HG03108 (cell line): ENCODE measurements around the gene MKLN1.
"Not testable (repeated sequence)": the region's sequence is repeated elsewhere in the genome, so short reads cannot be mapped to it uniquely, and the experiment has no call there.

Source experiments
- ATAC-seq: cut with Tn5 transposase; IDR thresholded peaks from one replicate; pipeline ENCODE4 v1.9.1; 2021; ENCODE audit warnings: moderate library complexity; ENCODE audit not compliant: unreplicated experiment

Gene MKLN1

DNA sequence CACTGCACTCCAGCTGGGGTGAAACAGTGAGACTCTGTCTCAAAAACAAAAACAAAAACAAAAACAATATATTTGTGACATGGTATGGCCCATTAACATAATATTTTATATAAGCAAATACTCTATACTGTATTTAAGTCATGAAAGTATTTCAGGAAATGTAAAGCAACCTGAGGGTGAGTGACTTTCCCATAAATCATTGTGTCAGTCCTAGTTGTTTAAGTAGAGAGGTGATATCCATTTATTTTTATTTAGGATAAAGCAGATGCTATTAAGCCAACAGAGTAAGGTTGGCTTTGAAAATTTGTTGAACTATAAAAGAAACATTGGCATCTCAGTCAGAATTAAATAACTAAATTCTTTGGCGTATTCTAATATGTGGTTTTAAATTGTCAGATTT lies 60.5 kb downstream of the MKLN1 start:
- no peak for ATAC-seq

GRCh38 chr7:131390275-131390674 lies 62.6 kb downstream of the MKLN1 start:
- no peak for ATAC-seq

DNA sequence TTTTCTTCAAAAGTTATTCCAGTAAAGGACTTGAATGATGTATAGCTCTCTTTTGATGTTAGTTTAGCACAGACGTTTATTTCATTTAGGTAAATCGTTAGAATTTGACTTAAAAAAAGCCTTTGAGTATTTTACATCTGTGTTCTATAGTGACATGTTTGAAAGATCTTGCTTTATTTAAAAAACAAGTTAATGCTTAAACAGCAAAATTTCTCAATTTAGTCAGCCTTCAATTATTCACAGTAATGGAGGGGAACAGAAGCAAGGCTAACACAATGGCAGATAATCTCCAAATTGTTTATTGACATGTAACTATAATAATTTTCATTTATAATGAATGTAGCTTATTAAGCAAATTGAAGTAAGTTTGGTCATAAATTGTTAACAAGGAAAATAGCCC lies 63.5 kb downstream of the MKLN1 start:
- ATAC-seq: no peak

DNA sequence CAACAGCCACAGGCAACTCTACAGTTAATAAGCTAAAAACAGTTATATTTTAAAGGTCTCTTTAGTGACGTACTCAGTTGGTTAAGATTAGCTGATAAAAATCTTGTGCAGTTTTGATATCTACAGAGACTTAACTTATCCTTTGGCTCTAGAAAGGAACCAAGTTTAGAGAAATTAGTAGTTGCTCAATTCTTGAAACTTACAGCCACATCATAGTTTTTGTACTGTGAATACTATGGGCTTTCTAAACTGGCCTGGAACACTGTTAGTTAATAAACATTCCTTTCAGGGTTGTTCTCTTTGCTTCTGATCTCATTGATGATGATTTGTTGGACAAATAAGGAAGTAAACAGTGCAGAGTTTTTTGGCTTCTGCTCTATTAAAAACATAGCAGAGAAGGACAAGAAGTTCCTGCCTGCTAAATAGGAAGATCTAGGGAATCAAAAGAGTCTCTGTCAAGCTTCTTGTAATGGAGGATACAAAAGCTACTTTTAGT lies 73.1 kb downstream of the MKLN1 start:
- ATAC-seq: no peak

DNA sequence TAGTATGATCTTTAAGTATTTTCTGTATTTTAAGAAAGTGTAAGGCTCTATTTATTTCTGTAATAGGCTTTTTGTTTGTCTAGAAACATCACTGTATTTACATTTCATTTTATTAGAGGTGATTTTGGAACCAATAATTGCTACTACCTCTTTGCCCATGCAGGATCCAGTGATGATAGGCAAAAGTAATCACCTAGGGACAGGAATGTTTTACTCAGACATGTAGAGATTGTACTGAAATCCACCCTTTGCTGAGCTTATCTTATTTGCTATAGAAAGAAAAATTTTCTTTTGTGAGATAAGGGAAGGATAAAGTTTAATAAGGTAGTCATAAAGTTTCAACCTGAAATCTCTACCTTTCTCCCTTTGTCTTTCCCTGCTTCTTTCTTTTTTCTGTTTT lies 73.5 kb downstream of the MKLN1 start:
- ATAC-seq: no peak

- no peak for ATAC-seq
Measured at GRCh38 chr7:131403322-131403721, 75.6 kb downstream of the MKLN1 start.

GRCh38 chr7:131404226-131404911 lies 76.7 kb downstream of the MKLN1 start:
- no peak for ATAC-seq

DNA sequence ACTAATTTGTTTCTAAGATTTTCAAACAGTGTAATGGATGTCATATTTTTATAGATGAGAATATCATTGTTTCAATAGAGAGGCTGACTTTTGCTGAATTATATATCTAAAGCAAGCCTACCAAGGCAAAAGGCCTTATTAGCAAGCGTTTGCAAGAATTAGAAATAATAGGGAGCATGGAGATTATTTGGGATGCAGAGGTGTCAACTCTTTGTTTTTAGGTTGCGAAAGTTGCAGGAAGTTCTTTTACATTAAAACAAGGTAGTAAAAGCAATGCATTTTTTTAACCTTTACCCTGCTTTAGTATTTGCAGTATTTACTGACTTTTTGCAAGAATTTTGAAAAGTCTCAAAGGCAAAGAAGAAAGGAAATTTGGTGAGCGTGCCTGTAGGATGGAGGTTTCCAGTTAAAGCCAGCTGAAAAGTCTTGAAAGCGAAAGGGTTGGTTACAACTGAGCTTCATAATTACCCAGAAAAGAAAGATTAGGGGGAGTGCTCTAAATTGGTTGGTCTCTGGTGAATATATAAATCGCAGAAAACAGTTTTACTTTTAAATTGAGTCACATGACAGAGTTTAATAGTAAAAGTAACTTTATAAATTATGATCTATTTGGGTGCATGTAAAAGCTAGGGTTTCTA lies 81.6 kb downstream of the MKLN1 start:
- no peak for ATAC-seq

DNA sequence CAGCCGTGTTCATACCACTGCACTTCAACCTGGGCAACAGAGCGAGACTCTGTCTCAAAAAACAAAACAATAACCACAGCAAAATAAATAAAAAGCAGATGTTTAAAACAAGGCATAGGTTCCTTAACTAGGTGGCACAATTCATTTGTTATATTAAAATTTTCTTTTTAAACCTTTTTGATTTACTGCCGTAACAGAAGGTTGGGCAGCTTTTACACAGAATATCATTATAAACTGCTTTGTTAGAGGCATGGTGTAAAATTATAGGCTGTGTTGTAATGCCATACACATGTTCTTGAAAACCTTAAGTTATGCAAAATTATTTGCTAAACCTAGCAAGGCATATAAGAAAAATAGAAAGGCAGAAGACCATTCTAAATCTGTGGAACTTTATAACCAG lies 84.4 kb downstream of the MKLN1 start:
- no peak for ATAC-seq

DNA sequence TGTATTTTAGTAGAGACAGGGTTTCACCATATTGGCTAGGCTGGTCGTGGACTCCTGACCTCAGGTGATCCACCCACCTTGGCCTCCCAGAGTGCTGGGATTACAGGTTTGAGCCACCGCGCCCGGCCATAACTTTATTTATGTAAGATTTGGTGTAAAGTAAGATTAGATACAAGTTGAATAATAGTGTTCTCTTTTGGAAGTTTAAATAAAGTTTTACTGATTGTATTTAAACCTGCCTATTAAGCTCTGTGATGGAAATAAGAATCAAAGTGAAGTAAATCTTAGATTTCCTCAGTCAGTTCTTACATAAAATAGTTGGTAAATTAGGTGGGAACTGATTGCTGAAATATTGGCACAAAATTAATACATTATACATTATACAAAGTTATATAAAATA lies 86.0 kb downstream of the MKLN1 start:
- ATAC-seq: no peak

GRCh38 chr7:131424219-131424822 lies 96.6 kb downstream of the MKLN1 start:
- no peak for ATAC-seq

DNA sequence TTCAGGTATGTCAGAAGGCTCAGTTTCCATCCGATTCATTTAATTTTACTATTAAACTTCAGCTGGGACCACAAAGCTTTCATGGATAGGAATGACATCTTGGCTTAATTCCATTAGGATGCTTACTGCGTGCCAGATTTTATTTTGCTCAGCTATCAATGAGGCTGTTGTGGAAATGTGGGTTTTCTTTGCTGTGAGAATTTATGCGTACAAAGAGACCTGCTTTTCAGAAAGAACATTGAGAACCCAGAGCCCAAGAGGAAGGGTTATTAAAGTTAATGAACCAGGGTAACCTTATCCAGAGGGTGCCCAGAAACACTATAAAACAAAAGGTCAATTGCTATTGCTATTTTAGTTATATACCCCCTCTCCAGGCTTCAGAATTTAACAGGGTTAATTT lies 98.3 kb downstream of the MKLN1 start:
- ATAC-seq: no peak

GRCh38 chr7:131430826-131431225 lies 103.2 kb downstream of the MKLN1 start:
- not testable (repeated sequence) for ATAC-seq

GRCh38 chr7:131431289-131431688 lies 103.6 kb downstream of the MKLN1 start:
- ATAC-seq: no peak

- no peak for ATAC-seq
Measured at GRCh38 chr7:131431756-131432155, 104.1 kb downstream of the MKLN1 start.

DNA sequence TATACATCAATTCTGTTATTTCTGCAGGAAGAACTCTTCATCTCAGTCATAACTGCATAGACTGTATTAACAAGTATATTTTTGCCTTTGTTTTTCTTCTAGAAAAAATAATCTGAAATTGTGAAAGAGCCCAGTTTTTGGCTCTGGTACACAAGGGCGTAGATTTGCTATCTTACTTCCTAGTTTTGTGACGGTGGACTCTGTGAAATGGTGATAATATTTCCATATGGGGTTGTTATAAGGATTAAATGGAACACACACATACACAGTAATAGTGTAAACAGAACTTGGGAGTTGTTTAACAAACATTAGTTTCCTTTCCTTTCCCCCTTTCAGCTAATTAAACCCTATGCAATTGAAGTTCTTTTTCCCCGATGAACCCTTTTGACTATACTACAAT lies 108.7 kb downstream of the MKLN1 start:
- ATAC-seq: no peak

DNA sequence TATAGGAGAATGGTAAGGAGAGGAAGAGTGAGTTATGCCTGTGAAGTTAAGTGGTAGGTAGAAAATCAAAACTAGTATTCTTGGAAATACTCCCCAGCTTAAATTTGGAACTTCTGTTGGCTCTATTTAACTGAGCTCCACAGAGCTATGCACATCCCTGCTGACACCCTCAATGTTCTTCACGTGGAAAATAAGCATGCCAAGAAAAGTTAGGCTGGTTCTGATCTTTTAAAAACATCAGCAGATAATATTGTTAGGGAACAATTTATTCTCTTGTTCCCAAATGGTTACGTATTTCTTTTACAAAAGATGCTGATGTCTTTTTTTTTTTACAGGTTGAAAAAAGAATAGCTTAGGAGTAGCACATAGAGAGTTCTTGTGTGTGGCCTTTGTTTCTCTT lies 111.3 kb downstream of the MKLN1 start:
- ATAC-seq: no peak

- ATAC-seq: no peak
Measured at GRCh38 chr7:131443496-131443895, 115.8 kb downstream of the MKLN1 start.

- no peak for ATAC-seq
Measured at GRCh38 chr7:131444683-131445082, 117.0 kb downstream of the MKLN1 start.

- no peak for ATAC-seq
Measured at GRCh38 chr7:131449373-131449902, 121.8 kb downstream of the MKLN1 start.

DNA sequence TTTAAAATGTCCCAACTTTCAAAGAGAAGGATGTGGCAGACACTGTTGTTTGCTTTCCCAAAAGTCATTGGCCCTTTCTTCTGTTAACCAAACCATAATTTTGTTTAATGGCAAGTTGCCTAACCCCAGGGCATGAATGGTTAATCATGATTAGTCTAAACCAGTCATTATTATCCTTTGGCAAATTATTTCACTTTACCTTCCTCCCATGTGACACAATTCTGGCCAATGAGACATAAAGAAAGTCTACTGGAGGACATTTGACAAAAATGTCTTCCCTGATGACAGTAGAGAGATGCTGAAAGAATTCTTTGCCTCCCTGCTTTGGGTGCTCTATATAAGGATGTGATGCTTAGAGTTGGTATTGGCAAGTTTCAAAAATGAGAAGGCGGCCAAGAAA lies 126.8 kb downstream of the MKLN1 start:
- no peak for ATAC-seq

DNA sequence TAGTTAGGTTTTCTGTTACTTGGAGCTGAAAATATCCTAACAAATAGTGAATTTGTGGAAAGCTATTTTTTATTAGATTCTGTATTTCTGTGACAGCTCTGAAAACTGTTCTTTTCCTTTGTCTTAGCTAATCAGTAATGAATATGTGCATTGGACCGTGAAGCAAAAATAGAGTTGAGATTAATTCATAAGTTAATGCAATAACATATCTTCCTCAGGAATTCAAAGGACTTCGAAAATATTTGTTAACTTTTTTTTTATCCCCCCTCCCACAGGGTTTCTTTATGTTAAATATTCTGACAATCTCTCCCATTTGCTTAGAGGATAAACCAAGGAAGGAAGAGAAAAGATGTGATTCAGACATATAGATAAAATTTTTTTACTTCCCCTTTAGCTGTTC lies 127.3 kb downstream of the MKLN1 start:
- ATAC-seq: no peak
